Keratinocyte (primary cell): ENCODE results near the gene TMEM132C. TPM values are rescaled to one million over a fixed set of nuclear protein-coding genes. Genes with fewer than 3 reads are reported as not detected.

Source experiments
- DNase-seq: peaks from one replicate; pipeline ENCODE4 v3.0.0-alpha.2; 2011; ENCODE audit warnings: low read depth, missing footprints, low spot score
- FAIRE-seq: peaks from 2 replicates; lab custom pipeline; 2011; peaks lifted over from hg19 to GRCh38; lab: Jason Lieb, UNC
- H2AFZ ChIP-seq: 2 replicates; pipeline ENCODE4 v1.6.0; 2012; ENCODE audit warnings: low read length, control low read depth, inconsistent platforms; ENCODE audit not compliant: control insufficient read depth
- H3K27ac ChIP-seq: 2 replicates; pipeline ENCODE4 v1.5.1; 2011; ENCODE audit warnings: low read length; ENCODE audit not compliant: control insufficient read depth, insufficient read depth
- H3K27me3 ChIP-seq: 3 replicates; pipeline ENCODE4 v1.6.0; 2011; ENCODE audit warnings: low read length; ENCODE audit not compliant: control insufficient read depth, insufficient read depth; ENCODE audit errors: extremely low read depth
- H3K36me3 ChIP-seq, 2 experiments: 2 replicates in 1 of 2; 3 replicates in 1 of 2; pipeline ENCODE4 v1.5.1; 2011; ENCODE audit warnings: low read length in 2 of 2, mild to moderate bottlenecking in 1 of 2; ENCODE audit not compliant: control insufficient read depth in 2 of 2, insufficient read depth in 2 of 2; ENCODE audit errors: extremely low read depth in 1 of 2
- H3K4me1 ChIP-seq: 3 replicates; pipeline ENCODE4 v1.5.1; 2011; ENCODE audit warnings: low read length; ENCODE audit not compliant: control insufficient read depth, insufficient read depth; ENCODE audit errors: extremely low read depth
- H3K4me2 ChIP-seq: 3 replicates; pipeline ENCODE4 v1.6.0; 2011; ENCODE audit warnings: low read depth, low read length; ENCODE audit not compliant: control insufficient read depth, insufficient read depth; ENCODE audit errors: extremely low read depth
- H3K4me3 ChIP-seq, 3 experiments: fragments of 200-600 bp in 1 of 3; sonication (generic) in 1 of 3; 2 replicates in 2 of 3; 3 replicates in 1 of 3; pipeline ENCODE4 v1.5.1; 2011 to 2016; ENCODE audit warnings: low read length in 3 of 3, mild to moderate bottlenecking in 3 of 3, control low read depth in 2 of 3, inconsistent platforms in 1 of 3, low read depth in 1 of 3, mixed read lengths in 1 of 3, mixed run types in 1 of 3, moderate library complexity in 1 of 3; ENCODE audit not compliant: control insufficient read depth in 2 of 3, insufficient read depth in 2 of 3; ENCODE audit errors: extremely low read depth in 1 of 3
- H3K79me2 ChIP-seq: 2 replicates; pipeline ENCODE4 v1.6.0; 2012; ENCODE audit warnings: low read length; ENCODE audit not compliant: control insufficient read depth, insufficient read depth
- H3K9ac ChIP-seq: 3 replicates; pipeline ENCODE4 v1.6.0; 2011; ENCODE audit warnings: low read length; ENCODE audit not compliant: control insufficient read depth, insufficient read depth; ENCODE audit errors: extremely low read depth
- H3K9me1 ChIP-seq: 3 replicates; pipeline ENCODE4 v1.6.0; 2011; ENCODE audit warnings: low read length; ENCODE audit not compliant: control insufficient read depth, insufficient read depth; ENCODE audit errors: extremely low read depth
- H3K9me3 ChIP-seq: 2 replicates; pipeline ENCODE4 v1.5.1; 2012; ENCODE audit warnings: low read depth, low read length; ENCODE audit not compliant: control insufficient read depth
- H4K20me1 ChIP-seq: 3 replicates; pipeline ENCODE4 v1.6.0; 2011; ENCODE audit warnings: low read length; ENCODE audit not compliant: control insufficient read depth, insufficient read depth; ENCODE audit errors: extremely low read depth
- CTCF ChIP-seq, 3 experiments: IDR thresholded peaks in 1 of 3; conservative IDR thresholded peaks in 1 of 3; optimal IDR thresholded peaks in 1 of 3; 2 replicates in 2 of 3; 3 replicates in 1 of 3; pipeline versions ENCODE3 to v1.5.1; 2011; ENCODE audit warnings: low read length in 3 of 3, mild to moderate bottlenecking in 3 of 3, moderate library complexity in 2 of 3, control low read depth in 1 of 3, inconsistent platforms in 1 of 3; ENCODE audit not compliant: insufficient read depth in 2 of 3; ENCODE audit errors: extremely low read depth in 1 of 3
- EZH2 ChIP-seq: IDR thresholded peaks from one replicate; pipeline ENCODE4 v1.6.1; 2012; ENCODE audit warnings: inconsistent platforms, mild to moderate bottlenecking, low read length, moderate library complexity
- dilution Hi-C: fragments of 300-500 bp; cut with MboI; formaldehyde crosslinking; loops from one replicate; pipeline ENCODE4 v1.7.0; 2020; ENCODE audit warnings: low sequenced_read_pairs; ENCODE audit not compliant: extremely low pct_ligation_motif_present
- polyA plus RNA-seq, 5 experiments: library from polyadenylated mRNA; depleted of rRNA in 3 of 5; stranded (reverse) in 3 of 5; stranded (forward) in 1 of 5; unstranded in 1 of 5; fragments of >200 nt; gene quantifications; 1 replicate in 1 of 5; 2 replicates in 3 of 5; 3 replicates in 1 of 5; pipeline versions ENCODE4 v1.2.1 to v1.2.3, GENCODE V29; 2011 to 2012; ENCODE audit warnings: missing spikeins in 2 of 5, low read depth in 1 of 5, low replicate concordance in 1 of 5

Gene TMEM132C
- polyA plus RNA-seq, 1 donor (not counting 4 experiments of a cell fraction or from before 2014, with no cell fraction given): not detected

- H2AFZ ChIP-seq: no peak overlapping the region
- H3K36me3 ChIP-seq: no peaks in the 10 kb centered on the region
- no peak for FAIRE-seq
- H3K4me1 ChIP-seq: no peaks in the 10 kb centered on the region
- DNase-seq: no peak
- dilution Hi-C loops: no loop called here
- no peaks in the 10 kb centered on the region for H3K27me3 ChIP-seq
- no peak overlapping the region for H3K4me3 ChIP-seq
- H4K20me1 ChIP-seq: no peaks in the 10 kb centered on the region
- H3K9me1 ChIP-seq: no peaks in the 10 kb centered on the region
- H3K27ac ChIP-seq: no peak overlapping the region
- H3K79me2 ChIP-seq: no peaks in the 10 kb centered on the region
- no peak for TF ChIP-seq EZH2
- no peak for TF ChIP-seq CTCF (optimal IDR thresholded peaks at IDR 0.05 in 1 of 3, IDR thresholded peaks at IDR 0.05 in 1 of 3, conservative IDR thresholded peaks at IDR 0.05 in 1 of 3; ENCODE audit: extremely low read depth in 1 of 3, insufficient read depth in 2 of 3, low read length in 3 of 3)
- H3K9me3 ChIP-seq: peaks cover 2% of the 10 kb centered on the region
- no peak overlapping the region for H3K4me2 ChIP-seq
- H3K9ac ChIP-seq: no peak overlapping the region
These were observed 148.1 kb downstream of the TMEM132C start for GRCh38 chr12:128415036-128415560.

GRCh38 chr12:128418944-128419343, 152.0 kb downstream of the TMEM132C start:
- FAIRE-seq (no peak), DNase-seq (no peak)
- TF ChIP-seq EZH2 (no peak), CTCF (optimal IDR thresholded peaks at IDR 0.05 in 1 of 3, IDR thresholded peaks at IDR 0.05 in 1 of 3, conservative IDR thresholded peaks at IDR 0.05 in 1 of 3; ENCODE audit: extremely low read depth in 1 of 3, insufficient read depth in 2 of 3, low read length in 3 of 3) (no peak)
- Histone ChIP-seq H3K4me1 (no peaks in the 10 kb centered on the region), H3K4me3 (no peak overlapping the region), H3K4me2 (no peak overlapping the region), H3K9me1 (no peaks in the 10 kb centered on the region), H2AFZ (no peak overlapping the region), H3K9ac (no peak overlapping the region), H3K27ac (no peak overlapping the region), H3K9me3 (peaks cover 2% of the 10 kb centered on the region), H4K20me1 (no peaks in the 10 kb centered on the region), H3K36me3 (no peaks in the 10 kb centered on the region), H3K27me3 (no peaks in the 10 kb centered on the region), H3K79me2 (no peaks in the 10 kb centered on the region)
- dilution Hi-C loops: no loop called here
